HG02759 (cell line): Measurements from ENCODE around the gene FBLN2.

Source experiments
- ATAC-seq: cut with Tn5 transposase; IDR thresholded peaks from one replicate; pipeline ENCODE4 v1.9.1; 2021; ENCODE audit warnings: mild to moderate bottlenecking, moderate library complexity; ENCODE audit not compliant: unreplicated experiment

FBLN2 gene

GRCh38 chr3:13598926-13599886 is 50.3 kb downstream of the FBLN2 start:
- ATAC-seq: no peak

- ATAC-seq: no peak
Observed at GRCh38 chr3:13599887-13600450, 51.0 kb downstream of the FBLN2 start.

- ATAC-seq: no peak
Observed at GRCh38 chr3:13600950-13601691, 52.2 kb downstream of the FBLN2 start.

- ATAC-seq: no peak
Observed at GRCh38 chr3:13601692-13602080, 52.8 kb downstream of the FBLN2 start.

GRCh38 chr3:13605555-13605954 is 56.6 kb downstream of the FBLN2 start:
- no peak for ATAC-seq

GRCh38 chr3:13607821-13608597 is 59.1 kb downstream of the FBLN2 start:
- ATAC-seq: no peak

- no peak for ATAC-seq
Observed at GRCh38 chr3:13608969-13609725, 60.2 kb downstream of the FBLN2 start.

GRCh38 chr3:13610006-13610570 is 61.2 kb downstream of the FBLN2 start:
- ATAC-seq: no peak

- ATAC-seq: no peak
Observed at GRCh38 chr3:13611221-13611620, 62.3 kb downstream of the FBLN2 start.

GRCh38 chr3:13612829-13613228 is 63.9 kb downstream of the FBLN2 start:
- no peak for ATAC-seq

- no peak for ATAC-seq
Observed at GRCh38 chr3:13613343-13614190, 64.6 kb downstream of the FBLN2 start.

- no peak for ATAC-seq
Observed at GRCh38 chr3:13614607-13615006, 65.7 kb downstream of the FBLN2 start.

- no peak for ATAC-seq
Observed at GRCh38 chr3:13615019-13615528, 66.1 kb downstream of the FBLN2 start.

- ATAC-seq: no peak
Observed at GRCh38 chr3:13616359-13616758, 67.4 kb downstream of the FBLN2 start.

GRCh38 chr3:13617097-13617738 is 68.3 kb downstream of the FBLN2 start:
- ATAC-seq: no peak

GRCh38 chr3:13617981-13618380 is 69.1 kb downstream of the FBLN2 start:
- no peak for ATAC-seq

GRCh38 chr3:13618836-13619235 is 69.9 kb downstream of the FBLN2 start:
- no peak for ATAC-seq

GRCh38 chr3:13619661-13620230 is 70.8 kb downstream of the FBLN2 start:
- ATAC-seq: no peak
